Posterior vena cava (tissue), 2 donors: ENCODE data around the gene ABCD1. TPM values are rescaled to one million over a fixed set of nuclear protein-coding genes. Genes with fewer than 3 reads are reported as not detected.

ENCODE experiments used
- total RNA-seq, 2 donors: library from RNA; stranded (reverse); fragmentation: NEBNext Ultra II Directional; extraction: Animal tissue kit (Norgen Biotek cat#: 25700); gene quantifications; one replicate each; pipeline ENCODE4 v1.2.1, GENCODE V29; 2021
- donor health status: DM: yes; HTN: yes; CAD: no.
- donor health status: DM: yes; HTN: yes; CAD: no.

ABCD1 gene
- total RNA-seq, 2 donors from 2014 or later = 14.7 to 22.6 TPM

Other genes starting within 250 kb of the ABCD1 start
- 100 to 1,000 TPM; 392 to 743 TPM for gene BGN, start 229.9 kb upstream of the ABCD1 start, total RNA-seq
- under 1 TPM in 1 of 2 donors, not detected in 1; 0.19 TPM for gene ATP2B3, start 207.2 kb upstream of the ABCD1 start, total RNA-seq
- gene CCNQ, start 125.7 kb upstream of the ABCD1 start, total RNA-seq = 10 to 100 TPM; 15.8 to 21.7 TPM
- not detected for gene DUSP9, start 77.7 kb upstream of the ABCD1 start, total RNA-seq
- 10 to 100 TPM; 41.1 to 58.9 TPM for gene PNCK, start 51.0 kb upstream of the ABCD1 start, total RNA-seq
- gene SLC6A8, start 36.9 kb upstream of the ABCD1 start, total RNA-seq = 10 to 100 TPM; 33.5 to 42.3 TPM
- 100 to 1,000 TPM; 129 to 133 TPM for gene BCAP31, start 469 bp upstream of the ABCD1 start, total RNA-seq
- 10 to 100 TPM; 16.8 to 19.1 TPM for gene PLXNB3, start 39.4 kb downstream of the ABCD1 start, total RNA-seq
- gene SRPK3, start 56.2 kb downstream of the ABCD1 start, total RNA-seq = 1 to 10 TPM; 5.4 to 9.8 TPM
- 10 to 100 TPM; 43.9 to 44.1 TPM for gene IDH3G, start 69.5 kb downstream of the ABCD1 start, total RNA-seq
- 100 to 1,000 TPM; 164 to 225 TPM for gene SSR4, start 69.8 kb downstream of the ABCD1 start, total RNA-seq
- gene PDZD4, start 105.7 kb downstream of the ABCD1 start, total RNA-seq = 10 to 100 TPM; 21.0 to 22.9 TPM
- gene L1CAM, start 161.3 kb downstream of the ABCD1 start, total RNA-seq = 1 to 10 TPM; 3.8 to 4.4 TPM
- gene AVPR2, start 179.8 kb downstream of the ABCD1 start, total RNA-seq = 1 to 10 TPM; 1.4 to 2.0 TPM
- 10 to 100 TPM; 36.3 to 47.1 TPM for gene ARHGAP4, start 201.4 kb downstream of the ABCD1 start, total RNA-seq
- gene NAA10, start 210.2 kb downstream of the ABCD1 start, total RNA-seq = 10 to 100 TPM; 69.4 to 75.4 TPM
- 10 to 100 TPM; 11.4 to 17.6 TPM for gene RENBP, start 219.8 kb downstream of the ABCD1 start, total RNA-seq
- 10 to 100 TPM; 36.9 to 44.6 TPM for gene HCFC1, start 247.0 kb downstream of the ABCD1 start, total RNA-seq
- gene TMEM187, start 247.9 kb downstream of the ABCD1 start, total RNA-seq = 1 to 10 TPM; 6.9 to 9.3 TPM